DOHH2 (cell line): ENCODE measurements around the gene CCDC85C.

Source experiments
- H3F3A ChIP-seq: fragments of 200-600 bp; sonication (generic), shearing (Covaris generic); 2 replicates; pipeline ENCODE4 v1.6.0; 2016; ENCODE audit warnings: antibody characterized with exemption, mild to moderate bottlenecking; ENCODE audit not compliant: control insufficient read depth, insufficient read depth
- H3K27ac ChIP-seq: fragments of 200-600 bp; sonication (generic); 2 replicates; pipeline ENCODE4 v1.5.1; 2014; ENCODE audit warnings: low read depth, mild to moderate bottlenecking, low read length, moderate library complexity
- H3K27me3 ChIP-seq: fragments of 200-600 bp; sonication (generic); 2 replicates; pipeline ENCODE4 v1.6.1; 2014; ENCODE audit warnings: mild to moderate bottlenecking, low read length, mixed read lengths; ENCODE audit not compliant: control insufficient read depth
- H3K36me3 ChIP-seq: fragments of 200-600 bp; sonication (generic); 2 replicates; pipeline ENCODE4 v1.6.1; 2014; ENCODE audit warnings: mild to moderate bottlenecking, low read length, moderate library complexity, mixed read lengths; ENCODE audit not compliant: control insufficient read depth
- H3K4me1 ChIP-seq: fragments of 200-600 bp; sonication (generic); 2 replicates; pipeline ENCODE4 v1.6.1; 2014; ENCODE audit warnings: mild to moderate bottlenecking, low read length, mixed read lengths; ENCODE audit not compliant: control insufficient read depth
- H3K4me2 ChIP-seq: fragments of 200-600 bp; sonication (generic); 2 replicates; pipeline ENCODE4 v1.6.0; 2014; ENCODE audit warnings: mild to moderate bottlenecking, low read length, moderate library complexity
- H3K4me3 ChIP-seq: fragments of 200-600 bp; sonication (generic); 2 replicates; pipeline ENCODE4 v1.5.1; 2014; ENCODE audit warnings: mild to moderate bottlenecking, low read length, mixed read lengths
- H3K79me2 ChIP-seq: fragments of 200-600 bp; sonication (generic); 2 replicates; pipeline ENCODE4 v1.6.1; 2014; ENCODE audit warnings: mild to moderate bottlenecking, low read length, mixed read lengths; ENCODE audit not compliant: control insufficient read depth
- H3K9me2 ChIP-seq: fragments of 200-600 bp; sonication (generic); replicated peaks from 2 replicates; pipeline ENCODE4 v1.6.1; 2014; ENCODE audit warnings: mild to moderate bottlenecking, low read length, mixed read lengths; ENCODE audit not compliant: control insufficient read depth
- H3K9me3 ChIP-seq: fragments of 200-600 bp; sonication (generic); 2 replicates; pipeline ENCODE4 v1.6.1; 2014; ENCODE audit warnings: antibody characterized with exemption, low read length, mixed read lengths; ENCODE audit not compliant: control insufficient read depth, insufficient read depth
- H4K20me1 ChIP-seq: fragments of 200-600 bp; sonication (generic); 2 replicates; pipeline ENCODE4 v1.6.0; 2014; ENCODE audit warnings: low read depth, mild to moderate bottlenecking, antibody characterized with exemption, low read length, moderate library complexity; ENCODE audit not compliant: control insufficient read depth, insufficient read depth
- CTCF ChIP-seq: fragments of 200-600 bp; sonication (generic); IDR thresholded peaks from one replicate; pipeline ENCODE4 v1.5.1; 2014; ENCODE audit warnings: antibody characterized with exemption, mild to moderate bottlenecking, low read depth, low read length; ENCODE audit not compliant: poor library complexity, severe bottlenecking
- EZH2phosphoT487 ChIP-seq: fragments of 200-600 bp; sonication (generic); IDR thresholded peaks from 2 replicates; pipeline ENCODE4 v1.6.1; 2017; ENCODE audit warnings: borderline replicate concordance, mild to moderate bottlenecking, antibody characterized with exemption, low read length, moderate library complexity, mixed read lengths

CCDC85C gene

DNA sequence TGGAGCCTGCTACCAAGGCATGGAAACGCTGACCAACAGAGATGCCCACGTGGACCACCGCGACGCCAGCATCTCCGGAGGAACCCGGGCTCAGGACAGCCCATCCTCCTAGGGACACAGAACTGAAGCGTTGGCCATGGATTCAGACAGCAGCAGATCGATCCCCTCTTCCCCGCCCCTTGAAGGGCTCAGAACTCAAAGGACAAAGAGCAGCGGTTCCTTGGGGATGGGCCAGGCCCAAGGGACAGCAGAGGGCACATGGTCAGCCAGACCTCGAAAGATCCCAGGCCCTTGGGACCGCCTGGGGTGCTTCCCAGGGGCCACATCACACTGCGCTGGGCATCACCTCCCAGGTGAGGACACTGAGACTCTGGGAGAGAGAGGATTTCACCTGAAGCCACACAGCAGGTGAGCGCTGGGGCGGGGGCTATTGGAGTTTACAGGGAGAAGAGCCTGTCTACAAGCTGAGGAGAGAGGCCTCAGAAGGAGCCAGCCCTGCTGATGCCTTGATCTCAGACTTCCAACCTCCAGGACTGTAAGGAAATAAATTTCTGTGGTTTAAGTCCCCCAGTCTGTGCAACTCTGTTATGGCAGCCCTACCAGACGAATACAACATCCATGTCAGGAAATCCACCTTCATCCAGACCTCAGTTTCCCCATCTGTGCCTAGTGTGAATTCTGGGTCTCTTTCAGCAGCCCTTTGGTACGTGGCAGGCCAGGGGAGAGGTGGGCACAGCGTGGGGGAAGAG lies 73.4 kb downstream of the CCDC85C start:
- Histone ChIP-seq H3K36me3 (no peaks in the 10 kb centered on the region), H3K27ac (no peak overlapping the region), H3K4me1 (no peaks in the 10 kb centered on the region), H3K4me3 (no peak overlapping the region), H3K9me3 (no peaks in the 10 kb centered on the region), H3K79me2 (no peaks in the 10 kb centered on the region), H4K20me1 (no peaks in the 10 kb centered on the region), H3K27me3 (no peaks in the 10 kb centered on the region), H3K9me2 (no peaks in the 10 kb centered on the region), H3K4me2 (no peak overlapping the region), H3F3A (no peaks in the 10 kb centered on the region)
- TF ChIP-seq EZH2phosphoT487 (no peak), CTCF (no peak)

DNA sequence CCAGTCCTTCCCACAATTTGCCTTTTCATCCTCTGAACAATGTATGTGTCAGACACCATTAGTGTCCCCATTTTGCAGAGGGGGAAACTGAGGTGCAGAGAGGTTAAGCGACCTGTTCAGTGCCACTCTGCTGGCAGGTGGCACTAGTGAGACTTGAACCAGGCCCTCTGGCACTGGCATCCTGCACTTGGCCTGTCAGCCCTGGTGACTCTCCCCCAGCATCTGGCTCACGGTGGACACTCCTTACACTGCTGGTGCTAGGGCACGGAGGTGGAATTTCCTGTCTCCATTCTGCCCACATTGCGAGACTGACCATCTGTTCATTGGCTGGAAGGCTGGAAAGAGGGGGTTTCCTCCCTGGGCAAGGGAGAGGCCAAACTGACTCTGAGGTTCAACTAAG lies 74.1 kb downstream of the CCDC85C start:
- H3K9me3 ChIP-seq, result no peaks in the 10 kb centered on the region
- no peaks in the 10 kb centered on the region for H3K36me3 ChIP-seq
- no peaks in the 10 kb centered on the region for H3K4me1 ChIP-seq
- no peak overlapping the region for H3K27ac ChIP-seq
- H3K9me2 ChIP-seq, result no peaks in the 10 kb centered on the region
- H3K4me2 ChIP-seq, result no peak overlapping the region
- H3K4me3 ChIP-seq, result no peak overlapping the region
- TF ChIP-seq EZH2phosphoT487, result no peak
- TF ChIP-seq CTCF, result no peak
- H3F3A ChIP-seq, result no peaks in the 10 kb centered on the region
- no peaks in the 10 kb centered on the region for H3K27me3 ChIP-seq
- H3K79me2 ChIP-seq, result no peaks in the 10 kb centered on the region
- H4K20me1 ChIP-seq, result no peaks in the 10 kb centered on the region

- H3K27ac ChIP-seq, result no peak overlapping the region
- H3K4me2 ChIP-seq, result no peak overlapping the region
- no peaks in the 10 kb centered on the region for H3K79me2 ChIP-seq
- H3K4me1 ChIP-seq, result no peaks in the 10 kb centered on the region
- no peak overlapping the region for H3K4me3 ChIP-seq
- TF ChIP-seq CTCF (no peak), EZH2phosphoT487 (no peak)
- no peaks in the 10 kb centered on the region for H3K36me3 ChIP-seq
- no peaks in the 10 kb centered on the region for H4K20me1 ChIP-seq
- H3F3A ChIP-seq, result no peaks in the 10 kb centered on the region
- H3K27me3 ChIP-seq, result no peaks in the 10 kb centered on the region
- no peaks in the 10 kb centered on the region for H3K9me3 ChIP-seq
- no peaks in the 10 kb centered on the region for H3K9me2 ChIP-seq
Measured at GRCh38 chr14:99527427-99528076, 76.5 kb downstream of the CCDC85C start.
